OCI-M2 (cell line): Measurements from ENCODE around the gene ZBTB7C.
"Not testable (repeated sequence)": the region's sequence is repeated elsewhere in the genome, so short reads cannot be mapped to it uniquely, and the experiment has no call there.

Experiments used
- DNase-seq: peaks from one replicate; lab custom pipeline; 2025; ENCODE audit not compliant: unreplicated experiment; lab: John Stamatoyannopoulos, UW

Gene ZBTB7C

DNA sequence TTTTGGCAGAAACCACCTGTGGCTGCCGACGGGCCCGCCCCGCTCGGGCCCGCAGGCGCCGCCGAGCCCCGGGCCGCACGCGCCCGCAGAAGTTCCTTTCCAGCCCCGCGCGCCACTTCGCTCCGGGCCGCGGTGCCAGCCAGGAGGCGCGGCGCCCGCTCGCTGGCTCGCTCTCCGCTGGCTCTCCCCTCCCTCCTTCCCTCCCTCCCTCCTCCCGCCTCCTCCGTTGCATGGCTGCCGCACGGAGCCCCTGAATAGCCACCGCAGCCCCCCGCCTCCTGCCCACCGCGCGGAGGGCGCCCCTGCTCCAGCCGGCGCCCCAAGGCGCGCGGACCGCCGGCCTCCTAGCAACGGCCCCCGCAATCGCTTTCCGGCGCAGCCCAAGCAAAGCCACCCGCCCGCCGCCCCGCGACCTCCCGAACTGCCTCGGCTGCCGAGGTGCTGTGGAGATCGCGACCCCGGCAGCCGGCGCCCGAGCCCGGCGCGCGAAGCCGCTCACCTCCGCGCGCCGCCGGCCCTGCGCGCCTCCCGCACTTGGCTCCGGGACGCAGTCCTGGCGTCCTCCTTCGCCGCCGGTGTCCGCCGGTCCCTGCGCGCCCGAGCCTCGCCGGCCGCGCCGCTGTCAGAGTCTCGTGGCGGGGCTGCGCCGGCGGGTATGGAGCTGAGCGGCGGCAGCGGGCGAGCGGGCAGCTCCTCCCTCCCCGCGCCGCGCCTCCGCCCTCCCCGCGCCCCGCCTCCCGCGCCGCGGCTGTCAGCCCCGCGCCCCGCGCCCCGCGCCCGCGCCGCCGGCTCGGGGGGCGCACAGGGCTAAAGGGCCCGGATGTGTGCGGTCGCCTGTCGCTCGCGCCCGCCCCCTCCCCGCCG lies at the start of gene ZBTB7C:
ZBTB7C (minus strand) TSS at position 657 of the 864 bp plus-strand sequence.
- DNase-seq, result no peak

DNA sequence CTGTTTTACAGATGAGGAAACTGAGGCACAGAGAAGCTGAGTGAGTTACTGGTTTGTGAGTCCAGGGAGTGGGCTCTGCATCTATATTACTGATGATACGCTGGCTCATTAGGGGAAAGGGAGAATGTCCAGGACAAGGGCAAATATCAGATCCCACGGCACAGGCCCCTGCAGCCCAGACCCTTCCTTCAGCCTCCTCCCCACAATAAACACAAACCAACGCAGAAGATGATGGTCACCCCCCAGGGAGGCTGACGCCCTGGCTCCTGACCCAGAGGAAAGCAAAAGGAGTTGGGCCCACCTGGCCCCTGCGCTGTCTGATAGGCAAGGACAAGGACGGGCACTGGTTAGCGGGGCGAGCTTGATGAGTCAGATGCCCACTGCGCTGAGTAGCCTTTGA lies 47.7 kb upstream of the ZBTB7C start:
- DNase-seq, result no peak

- no peak for DNase-seq
Observed at GRCh38 chr18:48455555-48456478, 46.6 kb upstream of the ZBTB7C start.

DNA sequence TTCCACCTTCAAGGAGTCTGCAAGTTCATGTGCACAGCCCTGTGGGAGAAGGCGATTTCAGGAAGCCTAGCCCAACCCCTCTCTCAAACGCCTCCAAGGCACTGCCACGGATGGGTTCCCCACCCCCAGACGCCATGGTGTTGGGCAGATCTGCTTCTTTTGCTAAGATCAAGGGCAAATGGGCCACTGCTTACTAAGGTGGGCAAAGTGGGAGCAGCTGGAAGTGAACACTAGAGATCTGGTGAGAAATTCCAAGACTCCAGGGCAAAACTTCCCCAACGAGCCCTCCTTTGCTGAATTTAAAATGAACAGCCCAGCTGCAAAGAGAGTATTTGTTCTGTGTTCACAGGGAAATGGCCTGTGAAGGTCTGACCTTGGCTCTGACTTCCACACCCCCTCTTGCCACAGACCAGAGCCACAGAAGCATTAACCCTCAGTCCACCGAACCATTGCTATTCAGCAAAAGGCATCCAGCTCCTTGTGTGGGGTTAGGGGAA lies 45.1 kb upstream of the ZBTB7C start:
- DNase-seq, result no peak

- DNase-seq, result no peak
Observed at GRCh38 chr18:48453330-48454066, 44.3 kb upstream of the ZBTB7C start.

- no peak for DNase-seq
Observed at GRCh38 chr18:48452861-48453323, 43.7 kb upstream of the ZBTB7C start.

GRCh38 chr18:48450685-48451084 lies 41.5 kb upstream of the ZBTB7C start:
- DNase-seq, result no peak

DNA sequence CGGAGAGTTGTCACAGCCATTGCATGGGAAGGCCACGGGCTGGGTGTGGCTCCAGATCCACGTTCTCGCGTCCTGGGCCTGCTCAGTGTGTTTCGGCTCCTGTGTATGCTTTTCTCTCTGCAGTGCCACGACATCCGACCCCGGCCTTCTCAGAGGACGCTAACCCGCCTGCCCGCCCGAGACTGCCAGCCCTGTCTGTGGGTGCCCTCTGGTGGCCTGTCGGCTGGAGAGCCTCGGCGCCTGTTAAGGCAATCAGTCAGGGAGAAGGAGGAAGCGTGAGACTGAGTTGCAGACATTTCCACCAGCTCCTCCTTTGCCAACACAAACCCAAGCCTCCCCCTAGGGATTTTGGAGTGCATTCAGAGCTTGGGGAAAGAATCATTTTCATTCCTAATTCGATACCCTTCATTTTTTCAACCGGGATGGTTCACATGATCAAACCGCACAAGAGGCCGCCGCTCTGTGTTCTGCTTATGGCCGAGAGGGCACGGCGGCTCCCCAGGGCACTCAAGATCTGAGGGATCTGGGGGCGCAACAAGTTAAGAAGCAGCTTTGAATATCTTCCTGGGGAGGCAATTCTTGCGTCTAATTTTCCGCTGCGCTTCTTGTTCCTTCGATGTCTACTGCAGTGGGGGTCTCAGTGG lies 37.5 kb upstream of the ZBTB7C start:
- DNase-seq, result no peak

DNA sequence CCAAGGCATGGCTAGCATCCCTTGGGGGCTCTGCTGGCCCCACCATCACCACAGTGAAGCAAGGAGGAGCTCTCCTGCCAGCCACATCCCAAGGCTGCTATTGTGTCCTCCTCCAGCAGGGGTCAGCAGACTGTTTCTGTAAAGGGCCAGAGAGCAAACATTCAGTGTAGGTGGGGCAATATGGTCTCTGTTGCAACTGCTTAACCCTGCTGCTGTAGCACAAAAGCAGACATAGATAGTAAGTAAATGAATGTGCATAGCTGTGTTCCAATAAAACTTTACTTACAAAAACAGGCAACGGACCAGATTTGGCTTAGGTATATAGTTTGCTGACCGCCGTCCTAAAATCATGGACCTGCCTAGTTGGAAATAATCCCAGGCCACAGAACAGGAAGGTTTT lies 36.4 kb upstream of the ZBTB7C start:
- peak; percentile 0 for DNase-seq

DNA sequence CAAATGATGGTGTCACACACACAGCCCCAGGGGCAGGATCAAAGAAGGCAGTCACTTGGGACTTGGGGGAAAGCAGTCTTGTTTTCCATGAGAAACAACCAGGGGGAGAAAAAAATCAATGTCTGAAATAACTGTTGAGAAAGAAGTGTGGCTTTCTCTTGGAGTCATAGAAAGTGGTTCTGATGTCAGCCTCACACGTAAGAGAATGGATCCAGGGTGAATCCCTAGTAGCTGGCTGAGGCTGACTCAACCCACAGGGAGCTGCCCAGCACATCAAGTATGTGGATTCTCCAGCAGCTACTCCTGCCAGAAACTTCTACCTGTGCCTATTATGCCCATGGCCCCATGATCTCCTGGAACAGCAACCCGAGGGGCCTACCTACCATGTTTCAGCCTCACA lies 33.6 kb upstream of the ZBTB7C start:
- DNase-seq, result no peak

DNA sequence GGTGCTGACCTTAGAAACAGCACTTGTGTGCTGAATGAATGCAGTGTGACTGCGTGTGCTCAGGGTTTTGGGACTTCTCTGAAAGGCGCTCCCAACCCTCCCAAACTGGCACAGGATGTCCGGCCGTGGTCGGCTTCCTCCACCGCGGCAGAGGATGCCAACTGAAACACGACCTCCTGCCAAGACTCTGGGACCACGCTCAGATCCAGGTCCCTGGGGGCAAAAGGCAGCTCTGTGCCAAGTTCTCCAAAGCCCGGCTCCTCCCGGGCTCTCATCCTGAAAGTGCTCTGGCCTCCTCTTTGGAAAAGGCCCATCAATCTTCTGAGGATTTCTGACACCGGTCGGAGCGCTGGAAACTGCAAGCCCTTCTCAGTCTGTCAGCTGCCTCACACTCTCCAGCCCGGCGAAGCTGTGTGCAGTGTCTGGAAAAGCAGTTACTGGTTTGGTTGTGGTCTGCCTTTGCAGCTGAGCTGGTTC lies 32.3 kb upstream of the ZBTB7C start:
- DNase-seq, result no peak

- no peak for DNase-seq
Observed at GRCh38 chr18:48440924-48441323, 31.7 kb upstream of the ZBTB7C start.

DNA sequence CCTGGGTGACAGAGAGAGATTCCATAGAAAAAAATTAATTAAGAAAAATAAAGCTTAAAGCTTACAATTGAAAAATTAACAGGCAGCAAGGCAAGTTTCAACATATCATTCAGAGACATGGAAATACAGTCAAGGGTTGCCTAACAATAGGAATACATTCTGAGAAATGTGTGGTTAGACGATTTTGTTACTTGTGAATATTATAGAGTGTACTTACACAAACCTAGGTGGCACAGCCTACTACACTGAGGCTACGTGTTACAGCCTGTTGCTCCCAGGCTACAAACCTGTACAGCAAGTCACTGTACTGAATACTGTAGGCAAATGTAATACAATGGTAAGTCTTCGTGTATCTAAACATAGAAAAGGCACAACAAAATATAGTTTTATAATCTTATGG lies 27.7 kb upstream of the ZBTB7C start:
- DNase-seq, result no peak

DNA sequence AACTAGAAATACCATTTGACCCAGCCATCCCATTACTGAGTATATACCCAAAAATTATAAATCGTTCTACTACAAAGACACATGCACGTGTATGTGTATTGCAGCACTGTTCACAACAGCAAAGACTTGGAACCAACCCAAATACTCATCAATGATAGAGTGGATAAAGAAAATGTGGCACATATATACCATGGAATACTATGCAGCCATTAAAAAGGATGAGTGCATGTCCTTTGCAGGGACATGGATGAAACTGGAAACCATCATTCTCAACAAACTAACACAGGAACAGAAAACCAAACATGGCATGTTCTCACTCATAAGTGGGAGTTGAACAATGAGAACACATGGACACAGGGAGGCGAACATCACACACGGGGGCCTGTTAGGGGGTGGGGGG lies 25.2 kb upstream of the ZBTB7C start:
- DNase-seq, result not testable (repeated sequence)

DNA sequence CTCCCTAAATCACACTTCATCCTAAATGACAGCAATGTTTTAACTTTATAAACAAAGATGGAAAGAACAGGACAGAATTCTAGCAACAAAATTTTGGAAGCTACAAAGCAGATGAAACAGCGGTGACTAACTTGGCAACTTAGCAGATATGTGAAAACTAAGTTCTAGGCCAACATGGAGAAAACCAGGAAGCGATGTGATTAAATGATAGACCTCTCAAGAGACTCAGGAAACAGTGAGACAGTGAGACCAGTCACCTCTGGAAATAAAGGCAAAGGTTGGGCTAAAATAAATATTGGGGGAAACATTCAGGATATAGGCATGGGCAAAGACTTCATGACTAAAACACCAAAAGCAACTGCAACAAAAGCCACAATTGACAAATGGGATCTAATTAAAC lies 24.4 kb upstream of the ZBTB7C start:
- no peak for DNase-seq

DNA sequence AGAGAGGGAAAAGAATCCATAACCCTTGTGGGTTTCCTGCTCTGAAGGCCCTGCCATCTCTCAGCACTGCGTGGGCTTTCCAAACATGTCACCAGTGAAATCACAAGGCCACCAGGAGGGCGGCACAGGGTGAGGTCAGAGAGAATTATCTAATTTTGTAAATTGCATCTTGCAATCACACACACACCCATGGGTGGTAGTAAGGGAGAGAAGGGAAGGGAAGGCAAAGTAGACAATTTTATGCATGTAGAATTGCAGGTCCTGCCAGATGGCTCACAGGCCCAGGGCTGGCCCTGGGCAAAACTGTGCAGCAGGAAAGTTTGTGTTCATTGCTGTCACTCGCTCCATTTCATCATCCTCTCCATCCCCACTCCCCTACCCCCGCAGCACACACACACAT lies 21.0 kb upstream of the ZBTB7C start:
- no peak for DNase-seq

- no peak for DNase-seq
Observed at GRCh38 chr18:48428475-48429177, 19.4 kb upstream of the ZBTB7C start.

DNA sequence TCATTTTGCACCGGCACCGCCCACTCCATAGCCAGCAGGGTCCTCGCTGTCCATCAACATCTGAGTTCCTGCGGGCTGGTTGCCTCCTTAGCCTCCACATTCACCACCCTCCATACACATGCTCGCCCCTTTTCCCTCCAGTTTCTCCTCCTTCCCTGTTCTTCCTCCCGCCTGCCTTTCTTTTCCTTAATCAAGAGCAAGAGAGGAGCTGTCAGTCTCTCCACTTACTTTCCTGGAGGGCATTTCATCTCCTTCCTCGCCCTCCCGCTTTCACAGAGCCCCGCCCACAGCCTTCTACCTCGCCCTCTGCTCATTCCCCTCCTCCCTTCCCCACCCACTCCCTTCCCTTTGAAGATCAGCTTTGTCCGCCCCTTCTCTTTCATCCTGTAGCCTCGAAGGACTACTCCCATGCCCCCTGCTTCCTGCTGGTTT lies 13.8 kb upstream of the ZBTB7C start:
- DNase-seq, result no peak

DNA sequence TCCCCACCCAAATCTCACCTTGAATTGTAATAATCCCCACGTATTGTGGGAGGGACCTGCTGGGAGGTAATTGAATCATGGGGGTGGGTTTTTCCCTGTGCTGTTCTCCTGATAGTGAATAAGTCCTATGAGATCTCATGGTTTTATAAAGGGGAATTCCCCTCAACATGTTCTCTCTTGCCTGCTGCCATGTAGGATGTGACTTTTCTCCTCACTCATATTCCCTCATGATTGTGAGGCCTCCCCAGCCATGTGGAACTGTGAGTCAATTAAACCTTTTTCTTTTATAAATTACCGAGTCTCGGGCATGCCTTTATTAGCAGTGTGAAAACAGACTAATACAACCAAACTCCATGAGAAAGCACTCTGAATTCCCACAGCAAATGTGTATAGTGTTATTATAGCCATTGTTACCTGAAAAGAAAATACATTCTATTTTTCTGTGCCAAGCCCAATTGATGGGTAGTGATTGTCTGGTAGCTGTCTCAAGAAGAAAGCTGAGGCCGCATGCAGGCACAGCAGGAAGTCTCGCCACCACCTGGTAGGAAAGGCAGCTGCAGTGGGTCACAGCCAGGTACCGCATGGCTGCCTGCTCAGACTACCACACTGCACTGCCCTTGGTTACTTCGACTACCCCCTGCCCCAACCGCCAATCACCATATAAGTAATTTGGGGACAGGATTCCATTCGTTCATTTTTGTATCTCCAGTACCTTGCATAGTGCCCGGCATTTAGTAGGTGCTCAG lies 10.3 kb upstream of the ZBTB7C start:
- DNase-seq, result no peak
